HEK293 (cell line): ENCODE data around the gene ACAD11.

Source experiments
- CTCF ChIA-PET: fragments of 350-600 bp; formaldehyde crosslinking; extraction: SDS; loops from one replicate; lab custom pipeline; 2021; ENCODE audit warnings: antibody characterized with exemption; lab: Yijun Ruan, JAX
- POLR2A ChIA-PET: fragments of 300-600 bp; formaldehyde crosslinking; extraction: SDS; loops from one replicate; lab custom pipeline; 2020; ENCODE audit warnings: antibody characterized with exemption, inconsistent platforms; lab: Yijun Ruan, JAX
- H3K27ac ChIP-seq: fragments of 200-500 bp; sonication (Bioruptor generic); 2 replicates; pipeline ENCODE4 v1.5.1; 2014; ENCODE audit warnings: low read depth, low read length, control low read depth, inconsistent platforms; ENCODE audit errors: extremely low read depth
- H3K36me3 ChIP-seq, 2 experiments: fragments of 200-500 bp in 1 of 2; sonication (Bioruptor generic) in 1 of 2; 1 replicate in 1 of 2; 2 replicates in 1 of 2; pipeline ENCODE4 v1.5.1; 2014 to 2017; ENCODE audit warnings: inconsistent platforms in 2 of 2, low read length in 2 of 2; ENCODE audit not compliant: control insufficient read depth in 2 of 2, insufficient read depth in 1 of 2
- H3K4me1 ChIP-seq: fragments of 200-500 bp; sonication (Bioruptor generic); 2 replicates; pipeline ENCODE4 v1.5.1; 2014; ENCODE audit warnings: mild to moderate bottlenecking, low read length, inconsistent platforms; ENCODE audit not compliant: control insufficient read depth, insufficient read depth
- H3K4me3 ChIP-seq: 2 replicates; pipeline ENCODE4 v1.5.1; 2011; ENCODE audit warnings: low read depth, mild to moderate bottlenecking, control low read depth, low read length, moderate library complexity
- H3K9me3 ChIP-seq: fragments of 200-500 bp; sonication (Bioruptor generic); 2 replicates; pipeline ENCODE4 v1.5.1; 2014; ENCODE audit warnings: low read depth, low read length, inconsistent platforms; ENCODE audit not compliant: control insufficient read depth, insufficient read depth
- BCL11A ChIP-seq: fragments of 450-650 bp; formaldehyde crosslinking; IDR thresholded peaks from 2 replicates; pipeline ENCODE4 v1.5.1; 2016; ENCODE audit warnings: low read depth, missing biosample characterization, missing genetic modification characterization
- GLI4 ChIP-seq: fragments of 450-650 bp; formaldehyde crosslinking; IDR thresholded peaks from 2 replicates; pipeline ENCODE4 v1.5.1; 2016; ENCODE audit warnings: missing biosample characterization, missing genetic modification characterization
- HOXA7 ChIP-seq: sonication (generic); formaldehyde crosslinking; IDR thresholded peaks from 2 replicates; pipeline ENCODE4 v1.8.1; 2022; ENCODE audit warnings: missing genetic modification reagents, borderline replicate concordance
- HOXD13 ChIP-seq: sonication (generic); formaldehyde crosslinking; IDR thresholded peaks from 2 replicates; pipeline ENCODE4 v1.8.0; 2022; ENCODE audit warnings: missing genetic modification reagents, borderline replicate concordance
- KLF16 ChIP-seq: fragments of 450-650 bp; formaldehyde crosslinking; IDR thresholded peaks from 2 replicates; pipeline ENCODE4 v1.5.1; 2017; ENCODE audit warnings: missing biosample characterization, missing genetic modification characterization
- KLF7 ChIP-seq: fragments of 450-650 bp; formaldehyde crosslinking; IDR thresholded peaks from 2 replicates; pipeline ENCODE4 v1.5.1; 2016; ENCODE audit warnings: missing biosample characterization, missing genetic modification characterization, borderline replicate concordance
- KLF9 ChIP-seq: fragments of 450-650 bp; formaldehyde crosslinking; IDR thresholded peaks from 2 replicates; pipeline ENCODE4 v1.5.1; 2016; ENCODE audit warnings: missing biosample characterization, missing genetic modification characterization, low read depth
- SALL2 ChIP-seq: fragments of 450-650 bp; formaldehyde crosslinking; IDR thresholded peaks from 2 replicates; pipeline ENCODE4 v1.5.0; 2017; ENCODE audit warnings: missing biosample characterization, mild to moderate bottlenecking, missing genetic modification characterization, borderline replicate concordance
- ZBTB26 ChIP-seq: fragments of 450-650 bp; formaldehyde crosslinking; optimal IDR thresholded peaks from 2 replicates; pipeline ENCODE3; 2016; ENCODE audit warnings: missing biosample characterization, mild to moderate bottlenecking, missing genetic modification characterization
- ZEB2 ChIP-seq: fragments of 450-650 bp; formaldehyde crosslinking; IDR thresholded peaks from 2 replicates; pipeline ENCODE4 v1.5.1; 2016; ENCODE audit warnings: missing biosample characterization, missing genetic modification characterization
- ZFP3 ChIP-seq: fragments of 450-650 bp; formaldehyde crosslinking; IDR thresholded peaks from 2 replicates; pipeline ENCODE4 v1.5.1; 2016; ENCODE audit warnings: low read depth, missing biosample characterization, missing genetic modification characterization
- ZFP37 ChIP-seq: fragments of 450-650 bp; formaldehyde crosslinking; IDR thresholded peaks from 2 replicates; pipeline ENCODE4 v1.5.1; 2016; ENCODE audit warnings: missing biosample characterization, missing genetic modification characterization
- ZNF10 ChIP-seq: fragments of 450-650 bp; formaldehyde crosslinking; IDR thresholded peaks from 2 replicates; pipeline ENCODE4 v1.5.1; 2017; ENCODE audit warnings: missing biosample characterization, missing genetic modification characterization
- ZNF138 ChIP-seq: fragments of 450-650 bp; formaldehyde crosslinking; IDR thresholded peaks from 2 replicates; pipeline ENCODE4 v1.5.1; 2016; ENCODE audit warnings: missing biosample characterization, missing genetic modification characterization, borderline replicate concordance
- ZNF146 ChIP-seq: fragments of 450-650 bp; formaldehyde crosslinking; IDR thresholded peaks from 2 replicates; pipeline ENCODE4 v1.5.1; 2016; ENCODE audit warnings: missing biosample characterization, missing genetic modification characterization
- ZNF350 ChIP-seq: fragments of 450-650 bp; formaldehyde crosslinking; IDR thresholded peaks from 2 replicates; pipeline ENCODE4 v1.5.0; 2017; ENCODE audit warnings: missing biosample characterization, mild to moderate bottlenecking, missing genetic modification characterization
- ZNF473 ChIP-seq: fragments of 450-650 bp; formaldehyde crosslinking; IDR thresholded peaks from 2 replicates; pipeline ENCODE4 v1.5.1; 2017; ENCODE audit warnings: missing biosample characterization, missing genetic modification characterization
- ZNF510 ChIP-seq: fragments of 450-650 bp; formaldehyde crosslinking; IDR thresholded peaks from 2 replicates; pipeline ENCODE4 v1.5.1; 2018; ENCODE audit warnings: mild to moderate bottlenecking, missing genetic modification characterization, missing biosample characterization; ENCODE audit not compliant: insufficient replicate concordance
- ZNF555 ChIP-seq: fragments of 450-650 bp; formaldehyde crosslinking; conservative IDR thresholded peaks from 2 replicates; pipeline ENCODE4 v1.5.1; 2017; ENCODE audit warnings: missing biosample characterization, mild to moderate bottlenecking, missing genetic modification characterization, inconsistent platforms
- ZNF585B ChIP-seq: fragments of 450-650 bp; formaldehyde crosslinking; IDR thresholded peaks from 2 replicates; pipeline ENCODE4 v1.5.1; 2016; ENCODE audit warnings: missing biosample characterization, missing genetic modification characterization
- ZNF624 ChIP-seq: fragments of 450-650 bp; formaldehyde crosslinking; IDR thresholded peaks from 2 replicates; pipeline ENCODE4 v1.5.1; 2017; ENCODE audit warnings: missing biosample characterization, missing genetic modification characterization
- ZNF664 ChIP-seq: fragments of 450-650 bp; formaldehyde crosslinking; IDR thresholded peaks from 2 replicates; pipeline ENCODE4 v1.5.1; 2016; ENCODE audit warnings: missing biosample characterization, missing genetic modification characterization
- ZNF707 ChIP-seq: fragments of 450-650 bp; formaldehyde crosslinking; IDR thresholded peaks from 2 replicates; pipeline ENCODE4 v1.5.1; 2016; ENCODE audit warnings: missing biosample characterization, missing genetic modification characterization
- ZNF768 ChIP-seq: fragments of 450-650 bp; formaldehyde crosslinking; IDR thresholded peaks from 2 replicates; pipeline ENCODE4 v1.5.1; 2018; ENCODE audit warnings: missing biosample characterization, mild to moderate bottlenecking, missing genetic modification characterization
- ZNF777 ChIP-seq: fragments of 450-650 bp; formaldehyde crosslinking; IDR thresholded peaks from 2 replicates; pipeline ENCODE4 v1.5.1; 2017; ENCODE audit warnings: missing biosample characterization, missing genetic modification characterization, borderline replicate concordance
- ZNF837 ChIP-seq: fragments of 450-650 bp; formaldehyde crosslinking; IDR thresholded peaks from 2 replicates; pipeline ENCODE4 v1.5.1; 2016; ENCODE audit warnings: missing biosample characterization, missing genetic modification characterization
- ZSCAN23 ChIP-seq: fragments of 450-650 bp; formaldehyde crosslinking; IDR thresholded peaks from 2 replicates; pipeline ENCODE4 v1.5.1; 2016; ENCODE audit warnings: missing biosample characterization, missing genetic modification characterization
- ZSCAN30 ChIP-seq: fragments of 450-650 bp; IDR thresholded peaks from 2 replicates; pipeline ENCODE4 v1.5.1; 2018; ENCODE audit warnings: missing biosample characterization, mild to moderate bottlenecking, missing genetic modification characterization, moderate library complexity
- TF ChIP-seq, protein P1 (sequence below): fragments of 450-650 bp; IDR thresholded peaks from 2 replicates; pipeline ENCODE4 v1.5.1; 2018; ENCODE audit warnings: missing biosample characterization, mild to moderate bottlenecking, missing genetic modification characterization
- TF ChIP-seq, protein P2 (sequence below): fragments of 450-650 bp; formaldehyde crosslinking; IDR thresholded peaks from 2 replicates; pipeline ENCODE4 v1.5.1; 2016; ENCODE audit warnings: missing biosample characterization, missing genetic modification characterization
- TF ChIP-seq, protein P3 (sequence below): fragments of 450-650 bp; formaldehyde crosslinking; IDR thresholded peaks from 2 replicates; pipeline ENCODE4 v1.5.1; 2016; ENCODE audit warnings: missing biosample characterization, missing genetic modification characterization

ACAD11 gene

DNA sequence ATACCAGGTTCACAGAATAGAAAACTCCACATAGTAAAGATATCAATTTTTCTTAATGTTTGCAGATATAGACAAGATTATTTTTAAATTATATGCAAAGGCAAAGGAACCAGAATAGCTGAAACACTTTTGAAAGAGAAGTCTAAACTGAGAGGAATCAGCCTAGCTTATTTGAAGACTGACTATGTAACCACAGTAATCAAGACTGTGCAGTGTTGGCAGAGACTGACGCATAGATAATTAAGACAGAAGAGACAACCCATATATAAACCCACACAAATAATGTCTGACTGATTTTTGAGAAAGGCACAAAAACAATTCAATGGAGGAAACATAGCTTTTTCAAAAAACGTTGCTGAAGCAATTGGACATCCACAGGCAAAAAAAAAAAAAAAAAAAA, 91.2 kb downstream of the ACAD11 start:
- ChIA-PET POLR2A (no interaction called here), CTCF (no interaction called here)
- no peak overlapping the region for H3K4me3 ChIP-seq
- H3K4me1 ChIP-seq: no peaks in the 10 kb centered on the region
- H3K27ac ChIP-seq: no peak overlapping the region
- no peak for TF ChIP-seq ZNF664 (tag by site-specific recombination)
- no peak for TF ChIP-seq ZEB2 (tag by site-specific recombination)
- TF ChIP-seq GLI4: no peak
- TF ChIP-seq ZNF555 (tag by site-specific recombination): no peak
- TF ChIP-seq ZSCAN23: no peak
- no peak for TF ChIP-seq ZNF707 (tag by site-specific recombination)
- TF ChIP-seq ZNF777 (tag by site-specific recombination): no peak
- TF ChIP-seq, protein P1, sequence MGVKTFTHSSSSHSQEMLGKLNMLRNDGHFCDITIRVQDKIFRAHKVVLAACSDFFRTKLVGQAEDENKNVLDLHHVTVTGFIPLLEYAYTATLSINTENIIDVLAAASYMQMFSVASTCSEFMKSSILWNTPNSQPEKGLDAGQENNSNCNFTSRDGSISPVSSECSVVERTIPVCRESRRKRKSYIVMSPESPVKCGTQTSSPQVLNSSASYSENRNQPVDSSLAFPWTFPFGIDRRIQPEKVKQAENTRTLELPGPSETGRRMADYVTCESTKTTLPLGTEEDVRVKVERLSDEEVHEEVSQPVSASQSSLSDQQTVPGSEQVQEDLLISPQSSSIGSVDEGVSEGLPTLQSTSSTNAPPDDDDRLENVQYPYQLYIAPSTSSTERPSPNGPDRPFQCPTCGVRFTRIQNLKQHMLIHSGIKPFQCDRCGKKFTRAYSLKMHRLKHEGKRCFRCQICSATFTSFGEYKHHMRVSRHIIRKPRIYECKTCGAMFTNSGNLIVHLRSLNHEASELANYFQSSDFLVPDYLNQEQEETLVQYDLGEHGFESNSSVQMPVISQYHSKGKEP: no peak
- no peak for TF ChIP-seq ZNF350
- TF ChIP-seq, protein P2, sequence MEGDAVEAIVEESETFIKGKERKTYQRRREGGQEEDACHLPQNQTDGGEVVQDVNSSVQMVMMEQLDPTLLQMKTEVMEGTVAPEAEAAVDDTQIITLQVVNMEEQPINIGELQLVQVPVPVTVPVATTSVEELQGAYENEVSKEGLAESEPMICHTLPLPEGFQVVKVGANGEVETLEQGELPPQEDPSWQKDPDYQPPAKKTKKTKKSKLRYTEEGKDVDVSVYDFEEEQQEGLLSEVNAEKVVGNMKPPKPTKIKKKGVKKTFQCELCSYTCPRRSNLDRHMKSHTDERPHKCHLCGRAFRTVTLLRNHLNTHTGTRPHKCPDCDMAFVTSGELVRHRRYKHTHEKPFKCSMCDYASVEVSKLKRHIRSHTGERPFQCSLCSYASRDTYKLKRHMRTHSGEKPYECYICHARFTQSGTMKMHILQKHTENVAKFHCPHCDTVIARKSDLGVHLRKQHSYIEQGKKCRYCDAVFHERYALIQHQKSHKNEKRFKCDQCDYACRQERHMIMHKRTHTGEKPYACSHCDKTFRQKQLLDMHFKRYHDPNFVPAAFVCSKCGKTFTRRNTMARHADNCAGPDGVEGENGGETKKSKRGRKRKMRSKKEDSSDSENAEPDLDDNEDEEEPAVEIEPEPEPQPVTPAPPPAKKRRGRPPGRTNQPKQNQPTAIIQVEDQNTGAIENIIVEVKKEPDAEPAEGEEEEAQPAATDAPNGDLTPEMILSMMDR (tag by site-specific recombination): no peak
- no peak for TF ChIP-seq KLF16 (tag by site-specific recombination)
- TF ChIP-seq ZSCAN30 (tag by site-specific recombination): no peak
- TF ChIP-seq ZNF146 (tag by site-specific recombination): no peak
- TF ChIP-seq KLF7 (tag by site-specific recombination): no peak
- no peaks in the 10 kb centered on the region for H3K36me3 ChIP-seq
- H3K9me3 ChIP-seq: no peaks in the 10 kb centered on the region

- ChIA-PET POLR2A (no interaction called here), CTCF (no interaction called here)
- no peak for TF ChIP-seq BCL11A (tag by site-specific recombination)
- no peak for TF ChIP-seq KLF9
- TF ChIP-seq, protein P3, sequence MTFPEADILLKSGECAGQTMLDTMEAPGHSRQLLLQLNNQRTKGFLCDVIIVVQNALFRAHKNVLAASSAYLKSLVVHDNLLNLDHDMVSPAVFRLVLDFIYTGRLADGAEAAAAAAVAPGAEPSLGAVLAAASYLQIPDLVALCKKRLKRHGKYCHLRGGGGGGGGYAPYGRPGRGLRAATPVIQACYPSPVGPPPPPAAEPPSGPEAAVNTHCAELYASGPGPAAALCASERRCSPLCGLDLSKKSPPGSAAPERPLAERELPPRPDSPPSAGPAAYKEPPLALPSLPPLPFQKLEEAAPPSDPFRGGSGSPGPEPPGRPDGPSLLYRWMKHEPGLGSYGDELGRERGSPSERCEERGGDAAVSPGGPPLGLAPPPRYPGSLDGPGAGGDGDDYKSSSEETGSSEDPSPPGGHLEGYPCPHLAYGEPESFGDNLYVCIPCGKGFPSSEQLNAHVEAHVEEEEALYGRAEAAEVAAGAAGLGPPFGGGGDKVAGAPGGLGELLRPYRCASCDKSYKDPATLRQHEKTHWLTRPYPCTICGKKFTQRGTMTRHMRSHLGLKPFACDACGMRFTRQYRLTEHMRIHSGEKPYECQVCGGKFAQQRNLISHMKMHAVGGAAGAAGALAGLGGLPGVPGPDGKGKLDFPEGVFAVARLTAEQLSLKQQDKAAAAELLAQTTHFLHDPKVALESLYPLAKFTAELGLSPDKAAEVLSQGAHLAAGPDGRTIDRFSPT (tag by site-specific recombination): no peak
- TF ChIP-seq HOXA7 (CRISPR knock-in tag): no peak
- no peak for TF ChIP-seq SALL2 (tag by site-specific recombination)
- no peak for TF ChIP-seq ZNF624 (tag by site-specific recombination)
- no peak for TF ChIP-seq ZNF10 (tag by site-specific recombination)
- TF ChIP-seq ZNF768 (tag by site-specific recombination): no peak
- TF ChIP-seq HOXD13 (CRISPR knock-in tag): no peak
- TF ChIP-seq ZBTB26 (tag by site-specific recombination): no peak
- TF ChIP-seq ZNF585B (tag by site-specific recombination): no peak
- TF ChIP-seq ZNF473: no peak
- no peak for TF ChIP-seq ZFP37
- no peak for TF ChIP-seq ZFP3 (tag by site-specific recombination)
- TF ChIP-seq ZNF138: no peak
- TF ChIP-seq ZNF510 (tag by site-specific recombination): no peak
- TF ChIP-seq ZNF837: no peak
Measured at GRCh38 chr3:132564070-132564465, 95.5 kb downstream of the ACAD11 start.

More at GRCh38 chr3:132564070-132564465, 95.5 kb downstream of the ACAD11 start:
- Histone ChIP-seq H3K36me3 (peaks cover 0 to 11% of the 10 kb centered on the region in 2 experiments; a peak in 1 of 3 replicates), H3K9me3 (no peaks in the 10 kb centered on the region), H3K4me1 (no peaks in the 10 kb centered on the region), H3K27ac (no peak overlapping the region), H3K4me3 (no peak overlapping the region)
